C4-2B (cell line): ENCODE measurements around the gene KHDC1.

Experiments
- CTCF ChIP-seq: fragments of 450-650 bp; conservative IDR thresholded peaks from 2 replicates; pipeline ENCODE4 v1.5.1; 2017; ENCODE audit warnings: mild to moderate bottlenecking
- ZFX ChIP-seq: fragments of 450-650 bp; IDR thresholded peaks from 2 replicates; pipeline ENCODE4 v1.6.1; 2017

GRCh38 chr6:73285674-73286283, 22.8 kb upstream of the KHDC1 start:
- TF ChIP-seq CTCF (peak; percentile 61), ZFX (no peak)
